HG02885 (cell line): ENCODE data around the gene GRIN1.
A peak's percentile ranks its signal among the peaks of the same experiment; 100 is the strongest.
"Not testable (repeated sequence)": the region's sequence is repeated elsewhere in the genome, so short reads cannot be mapped to it uniquely, and the experiment has no call there.

Source experiments
- ATAC-seq: cut with Tn5 transposase; IDR thresholded peaks from one replicate; pipeline ENCODE4 v1.9.1; 2021; ENCODE audit warnings: mild to moderate bottlenecking; ENCODE audit not compliant: unreplicated experiment, poor library complexity

GRIN1 gene

DNA sequence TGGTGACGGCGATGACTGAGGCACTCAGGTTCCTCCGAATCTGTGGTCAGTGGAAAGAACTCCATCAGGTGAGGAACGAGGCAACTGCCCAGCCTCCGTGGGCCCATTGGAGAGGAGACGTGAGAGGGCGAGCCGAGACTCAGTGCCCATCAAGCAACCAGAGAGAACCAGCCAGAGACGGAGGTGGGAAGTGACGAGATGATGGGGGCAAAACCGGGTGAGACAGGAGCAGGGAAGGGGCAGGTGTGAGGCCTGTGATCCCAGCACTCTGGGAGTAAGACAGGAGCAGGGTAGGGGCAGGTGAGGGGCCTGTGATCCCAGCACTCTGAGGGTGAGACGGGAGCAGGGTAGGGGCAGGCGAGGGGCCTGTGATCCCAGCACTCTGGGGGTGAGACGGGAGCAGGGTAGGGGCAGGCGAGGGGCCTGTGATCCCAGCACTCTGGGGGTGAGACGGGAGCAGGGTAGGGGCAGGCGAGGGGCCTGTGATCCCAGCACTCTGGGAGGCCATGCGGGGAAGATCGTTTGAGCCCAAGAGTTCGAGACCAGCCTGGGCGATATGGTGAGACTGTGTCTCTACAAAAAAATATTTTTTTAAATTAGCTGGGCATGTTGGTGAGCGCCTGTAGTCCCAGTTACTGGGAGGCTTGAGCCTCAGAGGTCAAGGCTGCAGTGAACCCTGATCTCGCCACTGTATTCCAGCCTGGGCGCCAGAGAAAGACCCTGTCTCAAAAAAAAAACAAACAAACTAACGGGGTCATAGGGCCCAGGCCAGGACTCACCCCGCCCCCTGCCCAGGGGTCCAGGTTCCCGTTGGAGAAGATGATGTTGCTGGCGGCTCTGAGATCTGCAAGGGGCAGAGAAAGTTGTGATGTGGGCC is 27.8 kb upstream of the GRIN1 start:
- no peak for ATAC-seq

DNA sequence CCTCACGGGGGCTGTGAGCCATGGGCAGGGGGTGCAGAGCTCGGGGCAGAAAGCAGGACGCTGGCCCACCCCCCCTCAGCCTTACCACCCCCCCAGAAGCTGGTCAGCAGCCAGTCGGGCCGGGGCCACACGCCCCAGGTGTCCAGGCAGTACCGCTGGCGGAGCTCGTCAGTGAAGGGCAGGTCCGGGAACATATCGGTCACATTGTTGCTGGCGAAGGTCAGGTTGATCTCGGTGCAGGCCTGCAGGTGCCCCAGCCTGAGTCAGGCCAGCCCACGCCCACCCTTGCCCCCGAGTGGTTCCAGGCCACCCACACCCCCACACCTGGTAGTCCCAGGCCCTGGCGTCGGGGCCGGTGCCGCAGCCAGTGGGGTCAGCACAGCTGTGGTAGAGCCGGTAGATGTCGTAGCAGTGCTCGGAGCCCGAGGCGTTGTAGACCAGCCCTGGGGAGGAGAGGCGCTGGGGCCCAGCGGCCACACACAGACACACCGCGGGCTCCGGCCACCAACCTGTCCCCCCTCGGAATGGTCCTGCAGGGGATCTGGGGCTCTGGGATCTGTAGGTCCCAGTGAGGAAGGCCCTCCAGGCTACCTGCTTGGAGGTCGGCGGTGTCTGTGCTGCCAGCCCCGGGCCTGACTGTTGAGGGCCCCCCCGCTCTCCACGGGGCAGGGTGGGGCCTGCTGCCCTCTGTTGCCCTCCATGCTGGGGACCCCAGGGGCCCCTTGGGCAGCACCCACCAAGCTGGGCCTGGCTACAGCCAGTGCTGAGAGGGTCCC is 27.0 kb upstream of the GRIN1 start:
- no peak for ATAC-seq

DNA sequence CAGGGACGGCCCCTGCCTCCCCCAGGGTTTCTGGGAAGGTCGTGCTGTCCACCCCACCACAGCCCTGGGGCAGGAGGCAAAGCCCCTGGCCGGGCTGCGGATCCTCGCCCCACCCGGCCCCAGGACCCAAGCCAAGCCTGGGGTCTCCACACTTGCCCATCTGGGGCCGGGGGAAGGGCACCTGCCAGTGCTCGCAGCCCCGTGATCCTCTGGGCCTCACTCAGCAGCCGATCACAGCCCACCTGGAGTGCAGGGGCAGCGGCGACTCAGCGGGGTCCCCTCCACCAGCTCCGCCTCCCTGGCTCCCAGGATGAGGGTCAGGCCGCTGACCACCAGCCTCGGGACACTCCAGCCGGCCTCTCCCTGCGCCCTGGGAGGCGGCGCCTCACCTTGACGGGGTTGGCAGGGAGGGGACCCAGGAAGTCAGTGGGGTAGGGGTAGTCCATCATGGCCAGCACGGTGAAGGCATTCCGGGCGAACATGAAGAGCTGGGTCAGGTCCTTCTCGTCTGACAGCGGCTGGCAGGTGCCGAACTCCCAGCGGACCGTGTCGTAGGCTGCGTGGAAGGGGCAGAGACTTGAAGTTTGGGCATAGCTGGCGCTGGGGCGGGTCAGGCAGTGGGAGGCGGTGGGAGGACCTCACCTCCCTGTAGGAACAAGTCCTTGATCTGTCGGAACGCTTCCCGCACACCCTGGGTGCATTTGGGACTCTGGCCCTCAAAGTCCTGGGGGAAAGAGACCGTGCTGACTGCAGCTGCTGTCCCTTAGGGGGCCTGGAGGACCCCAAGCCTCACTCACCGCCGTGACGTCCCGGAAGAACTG is 26.2 kb upstream of the GRIN1 start:
- ATAC-seq = no peak

- no peak for ATAC-seq
Measured at GRCh38 chr9:137113385-137114159, 25.4 kb upstream of the GRIN1 start.

DNA sequence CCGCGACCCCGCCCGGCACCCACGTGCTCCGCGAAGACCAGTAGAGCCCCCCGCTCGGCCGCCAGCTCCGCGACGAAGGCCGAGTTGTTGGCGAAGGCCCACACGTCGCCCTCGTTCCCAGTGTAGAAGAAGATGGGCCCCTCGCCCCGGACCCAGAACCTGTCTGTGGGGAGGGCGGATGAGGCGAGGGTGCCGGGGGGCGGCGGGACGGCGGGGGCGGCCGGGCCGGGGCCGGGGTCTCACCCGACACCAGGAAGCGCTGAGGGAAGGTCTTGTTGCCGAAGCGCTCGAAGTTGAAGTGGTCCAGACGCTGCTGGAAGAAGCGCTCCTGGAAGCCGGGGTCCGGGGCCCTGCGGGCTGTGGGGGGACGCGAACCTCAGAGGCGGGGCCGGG is 24.7 kb upstream of the GRIN1 start:
- ATAC-seq = no peak

GRCh38 chr9:137114613-137115393 is 24.2 kb upstream of the GRIN1 start, which contains the start of gene DPP7:
Gene DPP7 (minus strand): TSS chr9:137114733. CDS start chr9:137114713, 20 bp downstream.
- ATAC-seq = peak; percentile 82

DNA sequence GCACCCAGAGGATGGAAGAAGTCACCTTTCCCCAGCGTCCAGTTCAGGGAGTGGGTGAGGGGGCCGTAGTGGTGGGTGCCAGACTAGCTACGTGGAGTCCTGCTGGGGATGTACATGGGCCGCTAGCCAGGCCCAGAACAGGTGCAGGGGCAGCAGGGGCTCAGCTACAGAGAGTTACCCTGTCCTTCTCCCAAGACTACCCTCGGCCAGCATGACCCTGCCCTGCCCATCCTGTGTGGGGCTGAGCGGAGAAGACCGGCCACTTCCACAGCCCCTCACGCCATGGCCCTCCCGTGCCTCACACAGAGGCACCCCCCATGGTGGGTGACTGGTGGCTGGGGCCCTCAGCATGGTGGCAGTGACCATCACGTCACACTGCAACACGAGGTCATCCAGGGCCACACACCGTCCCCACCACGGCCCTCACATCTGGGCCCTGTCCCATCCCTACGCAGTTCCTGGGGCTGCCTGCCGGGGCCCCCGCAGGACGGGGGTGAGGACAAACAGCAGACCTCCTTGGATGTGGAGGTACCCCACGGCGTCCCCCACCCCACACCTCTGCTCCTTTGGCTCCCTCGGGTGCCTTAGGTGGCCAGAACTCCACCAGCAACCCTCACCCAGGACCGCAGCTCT is 23.4 kb upstream of the GRIN1 start:
- ATAC-seq = no peak

GRCh38 chr9:137116027-137116507 is 22.9 kb upstream of the GRIN1 start:
- ATAC-seq = no peak

DNA sequence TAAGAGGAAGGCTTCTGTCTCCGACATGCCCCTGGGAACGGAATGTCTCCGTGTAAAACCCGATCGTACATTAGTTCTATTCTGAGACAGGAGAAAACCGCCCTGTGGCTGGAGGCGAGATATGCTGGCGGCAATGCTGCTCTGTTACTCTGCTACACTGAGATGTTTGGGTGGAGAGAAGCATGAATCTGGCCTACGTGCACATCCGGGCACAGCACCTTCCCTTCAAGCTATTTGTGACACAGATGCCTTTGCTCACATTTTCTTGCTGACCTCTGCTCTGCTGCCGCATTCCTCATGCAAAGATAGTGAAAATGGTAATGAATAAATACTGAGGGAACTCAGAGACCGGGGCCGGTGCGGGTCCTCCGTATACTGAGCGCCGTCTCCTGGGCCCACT is 22.2 kb upstream of the GRIN1 start:
- no peak for ATAC-seq

GRCh38 chr9:137117269-137117731 is 21.7 kb upstream of the GRIN1 start:
- ATAC-seq = no peak

DNA sequence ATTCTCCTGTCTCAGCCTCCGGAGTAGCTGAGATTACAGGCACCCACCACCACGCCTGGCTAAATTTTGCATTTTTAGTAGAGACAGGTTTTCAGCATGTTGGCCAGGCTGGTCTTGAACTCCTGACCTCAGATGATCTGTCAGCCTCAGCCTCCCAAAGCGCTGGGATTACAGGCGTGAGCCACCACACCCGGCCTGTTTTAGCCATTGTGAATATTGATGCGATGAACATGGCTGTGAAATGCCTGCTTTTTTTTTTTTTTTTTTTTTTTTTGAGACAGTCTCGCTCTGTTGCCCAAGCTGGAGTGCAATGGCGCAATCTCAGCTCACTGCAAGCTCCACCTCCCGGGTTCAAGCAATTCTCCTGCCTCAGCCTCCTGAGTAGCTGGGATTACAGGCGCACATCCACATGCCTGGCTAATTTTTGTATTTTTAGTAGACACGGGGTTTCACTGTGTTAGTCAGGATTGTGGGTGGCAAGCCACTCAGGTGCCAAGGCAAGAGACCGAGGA is 20.8 kb upstream of the GRIN1 start:
- ATAC-seq = not testable (repeated sequence)

GRCh38 chr9:137121927-137122795 is 16.8 kb upstream of the GRIN1 start:
- not testable (repeated sequence) for ATAC-seq

DNA sequence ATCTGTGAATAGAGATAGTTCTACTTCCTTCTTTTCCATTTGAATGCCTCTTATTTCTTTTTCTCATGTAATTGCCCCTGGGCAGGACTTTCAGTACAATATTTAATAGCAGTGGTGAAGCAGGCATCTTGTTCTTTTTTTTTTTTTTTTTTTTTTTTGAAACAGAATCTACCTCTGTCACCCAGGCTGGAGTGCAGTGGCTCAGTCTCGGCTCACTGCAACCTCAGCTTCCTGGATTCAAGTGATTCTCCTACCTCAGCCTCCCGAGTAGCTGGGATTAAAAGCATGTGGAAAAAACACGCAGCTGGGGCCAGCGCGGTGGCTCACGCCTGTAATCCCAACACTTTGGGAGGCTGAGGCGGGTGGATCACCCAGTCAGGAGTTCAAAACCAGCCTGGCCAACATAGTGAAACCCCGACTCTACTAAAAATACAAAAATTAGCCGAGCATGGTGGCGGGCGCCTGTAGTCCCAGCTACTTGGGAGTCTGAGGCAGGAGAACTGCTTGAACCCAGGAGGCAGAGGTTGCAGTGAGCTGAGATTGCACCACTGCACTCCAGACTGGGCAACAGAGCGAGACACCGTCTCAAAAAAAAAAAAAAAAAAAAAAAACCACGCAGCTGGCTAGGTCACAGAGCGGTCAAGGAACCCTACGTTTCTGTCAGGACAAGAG is 16.0 kb upstream of the GRIN1 start:
- not testable (repeated sequence) for ATAC-seq

- ATAC-seq = no peak
Measured at GRCh38 chr9:137123468-137123837, 15.5 kb upstream of the GRIN1 start.

DNA sequence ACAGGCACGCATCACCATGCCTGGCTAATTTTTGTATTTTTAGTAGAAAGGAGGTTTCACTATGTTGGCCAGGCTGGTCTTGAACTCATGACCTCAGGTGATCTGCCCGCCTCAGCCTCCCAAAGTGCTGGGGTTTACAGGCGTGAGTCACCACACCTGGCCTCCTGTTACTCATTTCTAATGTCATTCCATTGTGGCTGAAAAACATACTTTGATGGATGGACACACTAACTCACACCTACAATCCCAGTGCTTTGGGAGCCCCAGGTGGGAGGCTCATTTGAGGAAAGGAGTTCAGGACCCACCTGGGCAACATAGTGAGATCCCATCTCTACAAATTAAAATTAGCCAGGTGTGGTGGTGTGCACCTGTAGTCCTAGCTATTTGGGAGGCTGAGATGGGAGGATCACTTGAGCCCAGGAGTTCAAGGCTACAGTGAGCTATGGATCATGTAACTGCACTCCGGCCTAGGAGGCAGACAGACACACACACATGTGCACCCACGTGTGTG is 14.9 kb upstream of the GRIN1 start:
- ATAC-seq = not testable (repeated sequence)

DNA sequence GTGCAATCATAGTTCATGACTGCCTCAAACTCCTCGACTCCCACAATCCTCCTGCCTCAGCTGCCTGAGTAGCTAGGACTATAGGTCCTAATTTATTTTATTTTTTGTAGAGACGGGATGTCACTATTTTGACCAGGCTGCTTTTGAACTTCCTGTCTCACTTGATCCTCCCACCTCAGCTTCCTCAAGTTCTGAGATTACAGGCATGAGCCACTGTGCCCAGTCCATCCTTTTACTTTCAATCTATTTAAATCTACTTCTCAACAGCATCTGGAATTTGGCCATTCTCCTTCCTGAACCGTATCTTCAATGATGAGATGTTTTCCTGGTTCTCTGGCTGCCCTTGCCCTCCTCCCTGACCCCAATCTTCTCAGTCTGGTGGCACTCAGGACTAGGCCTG is 12.2 kb upstream of the GRIN1 start:
- no peak for ATAC-seq
